ENCODE data around the gene SPDYE17. TPM values are rescaled to one million over a fixed set of nuclear protein-coding genes. Genes with fewer than 3 reads are reported as not detected.
A peak's percentile ranks its signal among the peaks of the same experiment; 100 is the strongest.
"Not testable (repeated sequence)": the region's sequence is repeated elsewhere in the genome, so short reads cannot be mapped to it uniquely, and the experiment has no call there.

SPDYE17 gene
- total and polyA plus RNA-seq, 5 donors = not detected

- Histone ChIP-seq H3K4me1 (ENCODE audit: control insufficient read depth, insufficient read depth, low read length) (no peaks in the 10 kb centered on the region), H3K27me3 (ENCODE audit: control insufficient read depth, insufficient read depth) (no peaks in the 10 kb centered on the region), H3K27ac (ENCODE audit: low read length) (no peak overlapping the region), H3K4me3 (ENCODE audit: low read length) (no peak overlapping the region), H3K9me3 (ENCODE audit: control insufficient read depth, low read length) (no peaks in the 10 kb centered on the region)
- DNase-seq = peak in 1 of 3 donors; percentile 35
- WGBS = 92% methylated on average over 3 of the region's 3 CpGs
- intact Hi-C loops (cut with DNase I) = loop anchor here in 1 of 4 donors (10.0 kb wide), 1 partner anchor 493 kb away; no protein-coding TSS in a partner anchor
- ATAC-seq = no peak
Measured at GRCh38 chr7:76998285-76998589, 33.9 kb downstream of the SPDYE17 start.

- DNase-seq (no peak), ATAC-seq (peak; percentile 34 to 48)
- H3K9me3 ChIP-seq (ENCODE audit: control insufficient read depth, low read length) = no peaks in the 10 kb centered on the region
- H3K27me3 ChIP-seq (ENCODE audit: control insufficient read depth, insufficient read depth) = no peaks in the 10 kb centered on the region
- no peak overlapping the region for H3K27ac ChIP-seq (ENCODE audit: low read length)
- 81% methylated on average over 5 of the region's 5 CpGs for WGBS
- no peaks in the 10 kb centered on the region for H3K4me1 ChIP-seq (ENCODE audit: control insufficient read depth, insufficient read depth, low read length)
- H3K4me3 ChIP-seq (ENCODE audit: low read length) = no peak overlapping the region
- intact Hi-C loops (cut with DNase I) = loop anchor here in 1 of 4 donors (10.0 kb wide), 1 partner anchor 493 kb away; no protein-coding TSS in a partner anchor
Measured at GRCh38 chr7:76997381-76998284, 34.5 kb downstream of the SPDYE17 start.

GRCh38 chr7:76996932-76997331 is 35.2 kb downstream of the SPDYE17 start:
- intact Hi-C loops (cut with DNase I) = loop anchor here in 1 of 4 donors (10.0 kb wide), 1 partner anchor 492 kb away; no protein-coding TSS in a partner anchor

GRCh38 chr7:76994286-76994685 is 37.9 kb downstream of the SPDYE17 start:
- H3K27ac ChIP-seq (ENCODE audit: low read length); H3K9me3 ChIP-seq (ENCODE audit: control insufficient read depth, low read length); ATAC-seq; H3K27me3 ChIP-seq (ENCODE audit: control insufficient read depth, insufficient read depth); H3K4me1 ChIP-seq (ENCODE audit: control insufficient read depth, insufficient read depth, low read length); H3K4me3 ChIP-seq (ENCODE audit: low read length); DNase-seq: not testable (repeated sequence)
- intact Hi-C loops (cut with DNase I) = loop anchor here in 1 of 4 donors (10.0 kb wide), 1 partner anchor 489 kb away; no protein-coding TSS in a partner anchor
- 96% methylated on average over 5 of the region's 13 CpGs for WGBS

More at GRCh38 chr7:76996932-76997331, 35.2 kb downstream of the SPDYE17 start:
- ATAC-seq = peak; percentile 6 to 22
- not testable (repeated sequence) for H3K27me3 ChIP-seq (ENCODE audit: control insufficient read depth, insufficient read depth); DNase-seq; H3K4me1 ChIP-seq (ENCODE audit: control insufficient read depth, insufficient read depth, low read length); H3K27ac ChIP-seq (ENCODE audit: low read length); H3K4me3 ChIP-seq (ENCODE audit: low read length); H3K9me3 ChIP-seq (ENCODE audit: control insufficient read depth, low read length)

GRCh38 chr7:76993831-76994230 is 38.3 kb downstream of the SPDYE17 start:
- 94% methylated on average over 19 of the region's 19 CpGs for WGBS
- H3K4me3 ChIP-seq (ENCODE audit: low read length); H3K4me1 ChIP-seq (ENCODE audit: control insufficient read depth, insufficient read depth, low read length); H3K27ac ChIP-seq (ENCODE audit: low read length); DNase-seq; H3K27me3 ChIP-seq (ENCODE audit: control insufficient read depth, insufficient read depth); ATAC-seq; H3K9me3 ChIP-seq (ENCODE audit: control insufficient read depth, low read length): not testable (repeated sequence)
- intact Hi-C loops (cut with DNase I) = loop anchor here in 1 of 4 donors (10.0 kb wide), 1 partner anchor 489 kb away; no protein-coding TSS in a partner anchor

GRCh38 chr7:76992871-76993270 is 39.3 kb downstream of the SPDYE17 start:
- intact Hi-C loops (cut with DNase I) = loop anchor here in 1 of 4 donors (10.0 kb wide), 1 partner anchor 488 kb away; no protein-coding TSS in a partner anchor
- ATAC-seq; H3K4me3 ChIP-seq (ENCODE audit: low read length); H3K27me3 ChIP-seq (ENCODE audit: control insufficient read depth, insufficient read depth); DNase-seq; H3K9me3 ChIP-seq (ENCODE audit: control insufficient read depth, low read length); H3K27ac ChIP-seq (ENCODE audit: low read length); H3K4me1 ChIP-seq (ENCODE audit: control insufficient read depth, insufficient read depth, low read length): not testable (repeated sequence)
- 99% methylated on average over 5 of the region's 7 CpGs for WGBS

- WGBS = 91% methylated on average over 13 of the region's 18 CpGs
- not testable (repeated sequence) for H3K4me3 ChIP-seq (ENCODE audit: low read length); H3K27ac ChIP-seq (ENCODE audit: low read length); H3K4me1 ChIP-seq (ENCODE audit: control insufficient read depth, insufficient read depth, low read length); DNase-seq; ATAC-seq; H3K27me3 ChIP-seq (ENCODE audit: control insufficient read depth, insufficient read depth); H3K9me3 ChIP-seq (ENCODE audit: control insufficient read depth, low read length)
- intact Hi-C loops (cut with DNase I) = loop anchor here in 1 of 4 donors (10.0 kb wide), 1 partner anchor 487 kb away; no protein-coding TSS in a partner anchor
Measured at GRCh38 chr7:76992204-76992603, 40.0 kb downstream of the SPDYE17 start.

- not testable (repeated sequence) for H3K4me1 ChIP-seq (ENCODE audit: control insufficient read depth, insufficient read depth, low read length); H3K27ac ChIP-seq (ENCODE audit: low read length); H3K27me3 ChIP-seq (ENCODE audit: control insufficient read depth, insufficient read depth); DNase-seq; ATAC-seq; H3K4me3 ChIP-seq (ENCODE audit: low read length); H3K9me3 ChIP-seq (ENCODE audit: control insufficient read depth, low read length)
- intact Hi-C loops (cut with DNase I) = loop anchor here in 1 of 4 donors (10.0 kb wide), 1 partner anchor 485 kb away; no protein-coding TSS in a partner anchor
- 98% methylated on average over 7 of the region's 12 CpGs for WGBS
Measured at GRCh38 chr7:76990202-76990601, 42.0 kb downstream of the SPDYE17 start.

GRCh38 chr7:76985924-76986717 is 46.0 kb downstream of the SPDYE17 start:
- H3K4me3 ChIP-seq (ENCODE audit: low read length); H3K4me1 ChIP-seq (ENCODE audit: control insufficient read depth, insufficient read depth, low read length); intact Hi-C loops (cut with DNase I); H3K27ac ChIP-seq (ENCODE audit: low read length); H3K9me3 ChIP-seq (ENCODE audit: control insufficient read depth, low read length); H3K27me3 ChIP-seq (ENCODE audit: control insufficient read depth, insufficient read depth); DNase-seq: not testable (repeated sequence)
- peak in 1 of 2 donors; percentile 14 for ATAC-seq
- 88% methylated on average over 11 of the region's 16 CpGs for WGBS

GRCh38 chr7:76984784-76985136 is 47.4 kb downstream of the SPDYE17 start:
- H3K4me3 ChIP-seq (ENCODE audit: low read length); DNase-seq; H3K27me3 ChIP-seq (ENCODE audit: control insufficient read depth, insufficient read depth); intact Hi-C loops (cut with DNase I); H3K4me1 ChIP-seq (ENCODE audit: control insufficient read depth, insufficient read depth, low read length); H3K9me3 ChIP-seq (ENCODE audit: control insufficient read depth, low read length); H3K27ac ChIP-seq (ENCODE audit: low read length): not testable (repeated sequence)
- ATAC-seq = peak; percentile 6 to 26
- WGBS = 50% methylated on average over 2 of the region's 5 CpGs
